AML-193 (cell line): Measurements from ENCODE around the gene PRSS3.
"Not testable (repeated sequence)": the region's sequence is repeated elsewhere in the genome, so short reads cannot be mapped to it uniquely, and the experiment has no call there.

ENCODE experiments used
- DNase-seq, 2 experiments: peaks; one replicate each; lab custom pipeline; 2025; lab: John Stamatoyannopoulos, UW

PRSS3 gene

GRCh38 chr9:33795281-33795680, at the start of gene PRSS3:
Gene PRSS3, plus strand, starts transcription at chr9:33795561. Its CDS starts 13 bp downstream, at chr9:33795574.
- no peak for DNase-seq

- no peak for DNase-seq
Measured at GRCh38 chr9:33748633-33749304, 46.6 kb upstream of the PRSS3 start.

GRCh38 chr9:33749305-33749654, 46.1 kb upstream of the PRSS3 start:
- not testable (repeated sequence) for DNase-seq

GRCh38 chr9:33750307-33750838, 45.0 kb upstream of the PRSS3 start:
- no peak for DNase-seq

GRCh38 chr9:33750839-33751339, 44.5 kb upstream of the PRSS3 start:
- no peak for DNase-seq

GRCh38 chr9:33751536-33752129, 43.7 kb upstream of the PRSS3 start:
- DNase-seq = no peak

GRCh38 chr9:33752130-33752637, 43.2 kb upstream of the PRSS3 start:
- DNase-seq = no peak

- DNase-seq = not testable (repeated sequence)
Measured at GRCh38 chr9:33752789-33753188, 42.6 kb upstream of the PRSS3 start.

GRCh38 chr9:33759648-33760047, 35.7 kb upstream of the PRSS3 start:
- DNase-seq = peak; percentile 92

GRCh38 chr9:33762343-33762742, 33.0 kb upstream of the PRSS3 start:
- DNase-seq = no peak

GRCh38 chr9:33763709-33764108, 31.7 kb upstream of the PRSS3 start:
- not testable (repeated sequence) for DNase-seq

- no peak for DNase-seq
Measured at GRCh38 chr9:33765411-33765810, 29.9 kb upstream of the PRSS3 start.

GRCh38 chr9:33770156-33770880, 25.0 kb upstream of the PRSS3 start:
- DNase-seq = not testable (repeated sequence)

- DNase-seq = not testable (repeated sequence)
Measured at GRCh38 chr9:33773135-33773534, 22.2 kb upstream of the PRSS3 start.

- DNase-seq = not testable (repeated sequence)
Measured at GRCh38 chr9:33774074-33774659, 21.2 kb upstream of the PRSS3 start.

GRCh38 chr9:33776578-33776977, 18.8 kb upstream of the PRSS3 start:
- DNase-seq = no peak

GRCh38 chr9:33778700-33779351, 16.5 kb upstream of the PRSS3 start:
- DNase-seq = peak; percentile 63

GRCh38 chr9:33780276-33780675, 15.1 kb upstream of the PRSS3 start:
- DNase-seq = no peak

- no peak for DNase-seq
Measured at GRCh38 chr9:33781736-33782135, 13.6 kb upstream of the PRSS3 start.

- peak in 1 of 2 experiments; percentile 16 for DNase-seq
Measured at GRCh38 chr9:33782395-33783152, 12.8 kb upstream of the PRSS3 start.

- no peak for DNase-seq
Measured at GRCh38 chr9:33785914-33786313, 9.4 kb upstream of the PRSS3 start.
